A673 (cell line): ENCODE data around the gene SPTBN4. TPM values are rescaled to one million over a fixed set of nuclear protein-coding genes. Genes with fewer than 3 reads are reported as not detected.

ENCODE experiments used
- BruUV-seq: library from RNA; stranded (reverse); fragments of 400-500 nt; replicated peaks from 2 replicates; lab custom pipeline; 2021; lab: Mats Ljungman, UMichigan
- CTCF ChIA-PET: fragments of 300-600 bp; sonication (Branson Sonifier 250); formaldehyde crosslinking; loops from one replicate; lab custom pipeline; 2022; ENCODE audit warnings: antibody characterized with exemption; lab: Charles Lee
- POLR2A ChIA-PET: fragments of 300-600 bp; sonication (Branson Sonifier 250); formaldehyde crosslinking; loops from one replicate; lab custom pipeline; 2022; ENCODE audit warnings: antibody characterized with exemption; ENCODE audit not compliant: low non-redundant PET; lab: Charles Lee
- DNase-seq: peaks from one replicate; pipeline ENCODE4 v3.0.0-alpha.2; 2015; ENCODE audit warnings: low spot score
- H3K27ac ChIP-seq: fragments of 200-600 bp; sonication (generic); 2 replicates; pipeline ENCODE4 v1.5.1; 2016; ENCODE audit warnings: mixed run types, low read depth, mild to moderate bottlenecking, mixed read lengths, antibody characterized with exemption, low read length; ENCODE audit not compliant: poor library complexity, severe bottlenecking
- H3K27me3 ChIP-seq: fragments of 200-600 bp; sonication (generic); replicated peaks from 2 replicates; pipeline ENCODE4 v1.6.1; 2017; ENCODE audit warnings: mixed run types, low read depth, mild to moderate bottlenecking, mixed read lengths, antibody characterized with exemption, low read length; ENCODE audit not compliant: insufficient read depth, poor library complexity
- H3K36me3 ChIP-seq: fragments of 200-600 bp; sonication (generic); 2 replicates; pipeline ENCODE4 v1.6.1; 2016; ENCODE audit warnings: mixed run types, mild to moderate bottlenecking, mixed read lengths, antibody characterized with exemption, low read length; ENCODE audit not compliant: insufficient read depth, poor library complexity, severe bottlenecking
- H3K4me1 ChIP-seq: fragments of 200-600 bp; sonication (generic); 2 replicates; pipeline ENCODE4 v1.6.1; 2017; ENCODE audit warnings: mixed run types, mild to moderate bottlenecking, mixed read lengths, antibody characterized with exemption, low read length; ENCODE audit not compliant: insufficient read depth, poor library complexity, severe bottlenecking
- H3K4me3 ChIP-seq: fragments of 200-600 bp; sonication (generic); 2 replicates; pipeline ENCODE4 v1.5.1; 2016; ENCODE audit warnings: low read depth, mixed run types, mild to moderate bottlenecking, mixed read lengths, low read length; ENCODE audit not compliant: poor library complexity, severe bottlenecking
- H3K9me3 ChIP-seq: fragments of 200-600 bp; sonication (generic); 2 replicates; pipeline ENCODE4 v1.6.1; 2016; ENCODE audit warnings: mixed run types, low read depth, mild to moderate bottlenecking, mixed read lengths, antibody characterized with exemption, low read length; ENCODE audit not compliant: poor library complexity, severe bottlenecking
- EZH2 ChIP-seq: fragments of 200-600 bp; sonication (generic); IDR thresholded peaks from 2 replicates; pipeline ENCODE4 v1.6.1; 2017; ENCODE audit warnings: borderline replicate concordance, low read depth, mild to moderate bottlenecking, mixed read lengths, antibody characterized with exemption, low read length; ENCODE audit not compliant: poor library complexity, severe bottlenecking
- intact Hi-C: fragments of 100-400 bp; cut with micrococcal nuclease; formaldehyde crosslinking; loops from one replicate; pipeline ENCODE4 v1.10.0; 2022; ENCODE audit not compliant: unreplicated experiment
- total RNA-seq: library from RNA; stranded (reverse); gene quantifications from 2 replicates; pipeline ENCODE4 v1.2.3, GENCODE V29; 2021
- TF ChIP-seq, protein P1 (sequence below): fragments of 300-800, 200-600 bp; sonication (generic); conservative IDR thresholded peaks from 2 replicates; pipeline ENCODE4 v1.5.1; 2017; ENCODE audit warnings: low read depth, mild to moderate bottlenecking, antibody characterized with exemption, low read length, moderate library complexity, mixed read lengths

SPTBN4 gene
- total RNA-seq, 1 experiment from 2014 or later, result 0.43 TPM

DNA sequence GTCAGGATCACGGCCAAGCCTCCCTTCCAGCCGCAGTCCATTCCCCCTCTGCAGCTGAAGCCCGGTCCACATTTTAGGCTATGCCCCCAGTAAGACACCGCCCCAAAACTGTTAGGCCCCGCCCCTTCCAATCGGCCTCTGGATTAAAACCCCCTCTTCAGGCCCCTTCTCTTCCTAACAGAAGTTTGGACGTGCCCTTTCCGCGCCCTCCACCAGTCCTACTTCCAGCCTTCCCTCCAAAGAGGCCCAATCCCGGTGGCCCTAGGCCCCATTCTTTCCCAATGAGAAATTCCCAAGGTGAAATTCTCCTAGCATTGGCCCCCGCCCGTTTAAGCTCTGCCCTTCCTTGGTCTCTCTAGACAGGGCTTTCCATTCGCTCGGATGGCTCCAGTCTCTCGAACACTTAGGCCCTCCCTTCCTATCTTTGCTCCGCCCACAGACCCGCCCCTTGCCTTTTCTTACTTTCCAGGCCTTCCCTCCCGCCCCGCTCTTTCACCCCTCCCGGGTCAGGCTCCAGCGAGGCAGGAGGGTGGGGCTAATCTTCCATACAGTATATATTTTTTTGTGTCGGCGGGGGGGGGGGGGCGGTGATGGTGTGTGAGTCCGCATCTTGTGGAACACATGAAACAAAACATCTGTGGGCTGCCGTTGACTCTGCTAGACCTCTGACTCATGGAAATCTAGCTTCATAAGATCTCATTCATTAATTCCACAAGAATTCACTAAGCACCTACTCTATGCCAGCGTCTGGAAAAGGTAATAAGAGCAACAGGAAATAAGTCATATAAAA is 148.0 kb downstream of the SPTBN4 start:
- no peaks in the 10 kb centered on the region for H3K27me3 ChIP-seq
- peaks cover 25% of the 10 kb centered on the region for H3K4me1 ChIP-seq
- CTCF ChIA-PET, result interaction anchor here (0.6 to 3.1 kb wide), 8 partner anchors 9 to 568 kb away, joined by 3 to 15 read pairs (median 4); partner anchors contain the start of gene LTBP4
- TF ChIP-seq EZH2, result no peak
- TF ChIP-seq, protein P1, sequence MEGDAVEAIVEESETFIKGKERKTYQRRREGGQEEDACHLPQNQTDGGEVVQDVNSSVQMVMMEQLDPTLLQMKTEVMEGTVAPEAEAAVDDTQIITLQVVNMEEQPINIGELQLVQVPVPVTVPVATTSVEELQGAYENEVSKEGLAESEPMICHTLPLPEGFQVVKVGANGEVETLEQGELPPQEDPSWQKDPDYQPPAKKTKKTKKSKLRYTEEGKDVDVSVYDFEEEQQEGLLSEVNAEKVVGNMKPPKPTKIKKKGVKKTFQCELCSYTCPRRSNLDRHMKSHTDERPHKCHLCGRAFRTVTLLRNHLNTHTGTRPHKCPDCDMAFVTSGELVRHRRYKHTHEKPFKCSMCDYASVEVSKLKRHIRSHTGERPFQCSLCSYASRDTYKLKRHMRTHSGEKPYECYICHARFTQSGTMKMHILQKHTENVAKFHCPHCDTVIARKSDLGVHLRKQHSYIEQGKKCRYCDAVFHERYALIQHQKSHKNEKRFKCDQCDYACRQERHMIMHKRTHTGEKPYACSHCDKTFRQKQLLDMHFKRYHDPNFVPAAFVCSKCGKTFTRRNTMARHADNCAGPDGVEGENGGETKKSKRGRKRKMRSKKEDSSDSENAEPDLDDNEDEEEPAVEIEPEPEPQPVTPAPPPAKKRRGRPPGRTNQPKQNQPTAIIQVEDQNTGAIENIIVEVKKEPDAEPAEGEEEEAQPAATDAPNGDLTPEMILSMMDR, result no peak
- peak overlapping the region; percentile 80 for H3K4me3 ChIP-seq
- POLR2A ChIA-PET, result no interaction called here
- no peaks in the 10 kb centered on the region for H3K9me3 ChIP-seq
- intact Hi-C loops, result loop anchor here (1.0 kb wide), 1 partner anchor 11 kb away; no protein-coding TSS in a partner anchor
- BruUV-seq, result no TSS peak
- peaks cover 38% of the 10 kb centered on the region for H3K36me3 ChIP-seq
- peak overlapping the region; percentile 94 for H3K27ac ChIP-seq
- DNase-seq, result peak; percentile 97

DNA sequence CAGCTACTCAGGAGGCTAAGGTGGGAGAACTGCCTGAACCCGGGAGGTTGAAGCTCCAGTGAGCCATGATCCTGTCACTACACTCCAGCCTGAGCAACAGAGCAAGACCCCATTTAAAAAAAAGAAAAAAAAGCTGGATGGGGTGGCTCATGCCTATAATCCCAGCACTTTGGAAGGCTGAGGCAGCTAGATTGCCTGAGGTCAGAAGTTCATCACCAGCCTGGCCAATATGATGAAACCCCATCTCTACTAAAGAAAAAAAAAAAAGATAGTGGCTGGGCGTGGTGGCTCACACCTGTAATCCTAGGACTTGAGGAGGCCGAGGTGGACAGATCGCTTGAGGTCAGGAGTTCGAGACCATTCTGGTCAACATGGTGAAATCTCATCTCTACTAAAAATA is 149.4 kb downstream of the SPTBN4 start:
- POLR2A ChIA-PET, result no interaction called here

GRCh38 chr19:40616941-40617340 is 150.1 kb downstream of the SPTBN4 start:
- ChIA-PET CTCF (no interaction called here), POLR2A (no interaction called here)
- Histone ChIP-seq H3K36me3 (peaks cover 54% of the 10 kb centered on the region), H3K4me1 (peaks cover 21% of the 10 kb centered on the region), H3K9me3 (no peaks in the 10 kb centered on the region), H3K27ac (no peak overlapping the region), H3K27me3 (no peaks in the 10 kb centered on the region), H3K4me3 (no peak overlapping the region)
- intact Hi-C loops, result no loop called here
- BruUV-seq, result no TSS peak
- TF ChIP-seq, protein P1, result no peak
- no peak for TF ChIP-seq EZH2
- DNase-seq, result no peak

More for the DNA sequence above, 149.4 kb downstream of the SPTBN4 start:
- H3K27ac ChIP-seq, result peak overlapping the region; percentile 94
- no peak for DNase-seq
- peaks cover 46% of the 10 kb centered on the region for H3K36me3 ChIP-seq
- no peaks in the 10 kb centered on the region for H3K27me3 ChIP-seq
- intact Hi-C loops, result no loop called here
- BruUV-seq, result no TSS peak
- no peaks in the 10 kb centered on the region for H3K9me3 ChIP-seq
- no peak overlapping the region for H3K4me3 ChIP-seq
- H3K4me1 ChIP-seq, result peaks cover 21% of the 10 kb centered on the region
- TF ChIP-seq, protein P1, result no peak
- no peak for TF ChIP-seq EZH2
- CTCF ChIA-PET, result no interaction called here
